Activated T-cell treated with anti-CD3 and anti-CD28 coated beads, Interleukin-2, amount 50 U/mL, for 4 hours (primary cell): Measurements from ENCODE around the gene GRIA4. TPM values are rescaled to one million over a fixed set of nuclear protein-coding genes. Genes with fewer than 3 reads are reported as not detected.

ENCODE experiments used
- ATAC-seq, 2 donors: fragments of 200-7000 bp; cut with Tn5 transposase; one replicate each; pipeline ENCODE4 v1.10.0; 2021
- DNase-seq: peaks from one replicate; pipeline ENCODE4 v3.0.0-alpha.2; 2020
- H3K27me3 Mint-ChIP-seq: one replicate; pipeline ENCODE4 v1.8.0; 2021; ENCODE audit warnings: low read depth, mixed read lengths
- H3K36me3 Mint-ChIP-seq: one replicate; pipeline ENCODE4 v1.8.0; 2022; ENCODE audit warnings: mixed read lengths; ENCODE audit not compliant: insufficient read depth
- H3K4me1 Mint-ChIP-seq: one replicate; pipeline ENCODE4 v1.8.0; 2021; ENCODE audit warnings: low read depth, mixed read lengths
- H3K4me3 Mint-ChIP-seq: one replicate; pipeline ENCODE4 v1.8.0; 2021; ENCODE audit warnings: mild to moderate bottlenecking, moderate library complexity, mixed read lengths
- H3K9me3 Mint-ChIP-seq: one replicate; pipeline ENCODE4 v1.8.0; 2021; ENCODE audit warnings: mixed read lengths
- total RNA-seq, 3 donors: library from RNA; stranded (reverse); gene quantifications; one replicate each; pipeline ENCODE4 v1.2.1, GENCODE V29; 2021

Gene GRIA4
- total RNA-seq, 3 donors from 2014 or later: not detected

DNA sequence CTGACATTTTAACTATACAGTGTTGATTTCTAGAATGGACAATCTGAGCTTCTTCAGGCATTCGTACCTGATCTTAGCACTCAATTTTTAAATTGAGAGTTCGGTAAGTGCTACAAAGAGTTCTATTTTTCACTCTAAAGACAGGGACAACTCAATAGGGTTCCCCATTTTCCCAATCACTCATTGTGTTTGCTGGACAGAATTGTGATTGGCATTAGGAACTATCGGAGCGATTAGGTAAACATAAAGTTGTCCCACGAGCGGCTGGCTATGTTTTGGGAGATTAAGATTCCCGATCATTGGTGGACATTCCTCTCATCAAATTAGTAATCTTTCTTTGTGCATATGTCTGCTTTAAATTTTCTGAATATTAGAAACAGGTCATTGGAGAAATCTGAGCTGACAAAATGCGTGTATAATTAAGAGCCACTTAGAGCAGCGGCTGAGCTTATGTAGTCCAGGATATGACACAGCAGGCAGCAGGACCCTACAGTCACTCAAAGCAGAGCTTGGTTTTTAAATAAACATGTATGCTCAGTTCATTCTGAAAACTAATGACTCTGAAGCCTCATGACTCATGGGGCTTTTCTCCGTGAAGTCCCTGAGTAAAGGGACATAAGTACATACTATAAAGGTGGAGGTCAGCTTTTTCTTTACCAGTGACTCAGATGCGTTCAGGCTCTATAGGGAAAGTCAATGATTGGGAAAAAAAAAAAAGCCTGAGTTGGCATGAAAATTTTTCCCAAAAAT is 109.4 kb downstream of the GRIA4 start:
- Mint-ChIP-seq H3K4me1 (no peaks in the 10 kb centered on the region), H3K27me3 (no peaks in the 10 kb centered on the region), H3K4me3 (no peak overlapping the region), H3K9me3 (no peaks in the 10 kb centered on the region), H3K36me3 (no peaks in the 10 kb centered on the region)
- DNase-seq (no peak), ATAC-seq (peak in 1 of 2 donors; percentile 25)

GRCh38 chr11:105720096-105720495 is 110.2 kb downstream of the GRIA4 start:
- ATAC-seq (no peak), DNase-seq (no peak)
- Mint-ChIP-seq H3K4me3 (no peak overlapping the region), H3K4me1 (no peaks in the 10 kb centered on the region), H3K9me3 (no peaks in the 10 kb centered on the region), H3K27me3 (no peaks in the 10 kb centered on the region), H3K36me3 (no peaks in the 10 kb centered on the region)

DNA sequence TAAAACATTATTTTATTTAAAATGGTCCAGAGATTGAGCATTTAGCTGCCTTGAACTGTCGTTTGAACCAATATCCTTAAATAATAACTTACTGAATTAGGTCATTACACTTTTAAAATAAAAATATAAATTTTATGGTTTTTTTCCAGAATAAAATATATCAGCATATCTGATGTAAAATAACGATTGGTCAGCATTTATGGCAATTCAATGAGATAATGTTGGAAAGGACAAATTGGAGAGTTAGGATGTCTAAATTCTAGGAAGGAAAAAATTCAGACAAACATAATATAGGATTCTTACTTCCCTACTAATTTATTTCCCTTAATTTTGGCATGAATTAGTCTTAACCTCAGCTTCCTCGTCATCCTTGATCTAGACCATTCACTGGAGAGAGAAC is 113.4 kb downstream of the GRIA4 start:
- Mint-ChIP-seq H3K4me1 (no peaks in the 10 kb centered on the region), H3K27me3 (no peaks in the 10 kb centered on the region), H3K36me3 (no peaks in the 10 kb centered on the region), H3K9me3 (peaks cover 4% of the 10 kb centered on the region), H3K4me3 (no peak overlapping the region)
- DNase-seq: no peak
- ATAC-seq: no peak

- peaks cover 6% of the 10 kb centered on the region for H3K9me3 Mint-ChIP-seq
- no peak overlapping the region for H3K4me3 Mint-ChIP-seq
- H3K4me1 Mint-ChIP-seq: no peaks in the 10 kb centered on the region
- no peak for DNase-seq
- H3K27me3 Mint-ChIP-seq: no peaks in the 10 kb centered on the region
- no peaks in the 10 kb centered on the region for H3K36me3 Mint-ChIP-seq
- ATAC-seq: no peak
Observed at GRCh38 chr11:105732611-105733010, 122.7 kb downstream of the GRIA4 start.

- Mint-ChIP-seq H3K9me3 (no peaks in the 10 kb centered on the region), H3K36me3 (no peaks in the 10 kb centered on the region), H3K4me1 (no peaks in the 10 kb centered on the region), H3K27me3 (no peaks in the 10 kb centered on the region), H3K4me3 (no peak overlapping the region)
- ATAC-seq (no peak), DNase-seq (no peak)
Observed at GRCh38 chr11:105734426-105734825, 124.6 kb downstream of the GRIA4 start.

DNA sequence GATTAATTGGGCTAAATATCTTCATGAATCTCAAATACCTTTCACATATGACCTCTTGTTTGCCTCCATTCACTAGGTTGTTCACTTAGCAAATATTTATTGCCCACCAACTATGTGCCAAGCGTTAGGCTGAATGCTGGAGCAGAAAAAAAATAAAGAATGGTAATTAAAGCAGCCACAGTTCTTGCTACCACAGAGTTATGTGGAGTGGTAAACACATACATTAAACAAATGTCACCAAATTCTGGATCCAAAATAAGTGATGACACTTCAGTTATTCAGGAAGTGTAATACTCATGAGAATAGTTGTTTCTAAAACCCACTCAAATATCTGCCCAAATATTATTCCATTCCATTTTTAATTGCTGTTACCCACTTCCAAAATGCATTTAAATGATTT is 128.4 kb downstream of the GRIA4 start:
- H3K27me3 Mint-ChIP-seq: no peaks in the 10 kb centered on the region
- DNase-seq (no peak), ATAC-seq (no peak)
- no peaks in the 10 kb centered on the region for H3K4me1 Mint-ChIP-seq
- H3K36me3 Mint-ChIP-seq: no peaks in the 10 kb centered on the region
- no peak overlapping the region for H3K4me3 Mint-ChIP-seq
- no peaks in the 10 kb centered on the region for H3K9me3 Mint-ChIP-seq

DNA sequence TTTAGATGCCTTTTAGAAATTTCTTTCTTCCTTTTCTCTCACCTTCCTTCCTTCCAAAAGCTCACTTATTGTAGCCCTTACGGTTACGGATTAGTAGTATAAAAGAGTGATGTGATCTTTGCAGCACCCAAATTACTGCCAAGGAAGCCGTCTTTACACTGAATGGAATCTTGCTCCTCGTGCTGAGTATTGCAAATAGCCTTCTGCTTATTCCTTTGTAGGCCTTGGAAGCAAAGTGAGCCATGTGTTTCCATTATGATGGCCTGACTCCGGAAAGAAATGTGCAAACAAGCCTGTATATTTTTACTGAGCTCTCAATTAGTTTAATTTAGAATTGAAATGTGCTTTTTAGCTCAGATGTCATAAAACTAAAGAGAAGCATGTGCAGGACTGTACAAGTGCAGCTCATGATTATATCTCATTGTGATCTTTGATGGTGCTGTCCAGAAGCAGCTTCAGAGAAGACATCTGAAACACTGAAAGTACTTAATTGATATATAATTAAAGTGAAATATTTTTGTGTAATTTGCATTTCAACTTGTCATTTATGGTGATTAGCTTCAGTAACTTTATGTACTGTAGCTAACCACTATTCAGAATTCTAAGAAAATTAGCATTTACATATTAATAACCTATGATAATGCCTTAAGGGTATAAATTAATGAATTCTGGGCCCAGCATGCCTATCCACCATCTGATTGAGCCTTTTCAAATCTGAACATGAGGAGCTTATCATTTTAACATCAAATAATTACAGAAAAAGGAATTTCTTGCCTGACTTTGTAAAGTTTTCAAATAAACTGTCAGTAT is 129.3 kb downstream of the GRIA4 start:
- DNase-seq (no peak), ATAC-seq (no peak)
- Mint-ChIP-seq H3K4me3 (no peak overlapping the region), H3K4me1 (no peaks in the 10 kb centered on the region), H3K9me3 (no peaks in the 10 kb centered on the region), H3K36me3 (no peaks in the 10 kb centered on the region), H3K27me3 (no peaks in the 10 kb centered on the region)

DNA sequence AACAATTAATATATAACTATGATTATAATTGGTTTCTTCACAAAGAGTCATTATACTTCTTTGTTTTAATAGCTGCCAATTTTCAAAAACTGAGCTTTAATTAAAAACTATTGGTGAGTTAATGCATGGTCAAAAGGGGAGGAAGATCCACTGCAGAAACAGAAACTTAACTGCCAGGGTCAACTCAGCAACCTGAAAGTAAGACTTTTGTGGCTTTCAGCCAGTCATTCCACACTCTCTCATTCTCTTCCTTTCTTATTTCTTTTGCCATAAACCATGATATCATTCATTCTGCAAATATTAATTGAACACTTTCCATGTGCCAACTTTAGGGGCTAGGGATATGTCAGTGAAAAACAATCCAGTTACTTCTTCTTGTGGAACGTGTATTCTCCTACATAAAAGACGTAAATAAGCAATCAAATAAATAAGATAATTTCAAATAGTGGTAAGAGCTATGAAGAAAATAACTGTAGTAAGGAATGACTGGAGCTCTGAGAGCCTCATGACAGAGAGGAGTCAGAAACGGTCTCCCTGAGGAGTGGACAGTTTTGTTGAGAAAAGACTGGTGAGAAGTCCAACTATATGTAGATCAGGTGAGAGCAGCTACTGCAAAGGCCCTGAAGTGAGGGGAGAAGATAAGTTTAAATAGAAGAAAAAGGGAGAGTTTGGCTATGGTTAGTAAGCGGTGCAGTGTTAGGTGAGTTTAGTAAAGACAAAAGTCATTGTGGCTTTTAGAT is 130.5 kb downstream of the GRIA4 start:
- DNase-seq: no peak
- no peaks in the 10 kb centered on the region for H3K27me3 Mint-ChIP-seq
- no peak for ATAC-seq
- no peaks in the 10 kb centered on the region for H3K4me1 Mint-ChIP-seq
- H3K9me3 Mint-ChIP-seq: no peaks in the 10 kb centered on the region
- no peaks in the 10 kb centered on the region for H3K36me3 Mint-ChIP-seq
- H3K4me3 Mint-ChIP-seq: no peak overlapping the region

GRCh38 chr11:105741488-105742020 is 131.7 kb downstream of the GRIA4 start:
- Mint-ChIP-seq H3K36me3 (no peaks in the 10 kb centered on the region), H3K27me3 (no peaks in the 10 kb centered on the region), H3K4me1 (no peaks in the 10 kb centered on the region), H3K9me3 (no peaks in the 10 kb centered on the region), H3K4me3 (no peak overlapping the region)
- no peak for ATAC-seq
- DNase-seq: no peak

- ATAC-seq (no peak), DNase-seq (no peak)
- no peaks in the 10 kb centered on the region for H3K36me3 Mint-ChIP-seq
- H3K27me3 Mint-ChIP-seq: no peaks in the 10 kb centered on the region
- no peaks in the 10 kb centered on the region for H3K9me3 Mint-ChIP-seq
- H3K4me3 Mint-ChIP-seq: no peak overlapping the region
- H3K4me1 Mint-ChIP-seq: no peaks in the 10 kb centered on the region
Observed at GRCh38 chr11:105754260-105754659, 144.4 kb downstream of the GRIA4 start.

DNA sequence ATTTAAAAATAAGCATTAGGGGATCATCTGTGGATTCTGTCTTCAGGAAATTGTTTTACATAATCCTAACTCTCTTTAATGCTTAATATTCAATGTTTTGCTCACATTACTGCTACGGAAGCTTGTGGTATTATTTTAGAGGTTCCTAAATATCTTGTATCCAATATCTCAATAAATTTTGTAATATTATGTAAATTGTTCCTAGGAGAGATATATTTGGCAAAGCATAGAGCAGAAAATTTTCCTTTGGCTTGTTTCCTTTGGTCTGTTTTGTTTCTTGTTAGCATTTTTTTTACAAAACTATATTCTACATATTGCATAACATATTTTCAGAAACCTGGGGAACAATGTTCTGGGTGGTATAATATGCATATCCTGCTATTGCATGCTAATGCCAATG is 144.8 kb downstream of the GRIA4 start:
- Mint-ChIP-seq H3K9me3 (no peaks in the 10 kb centered on the region), H3K36me3 (no peaks in the 10 kb centered on the region)

GRCh38 chr11:105757107-105757506 is 147.2 kb downstream of the GRIA4 start:
- Mint-ChIP-seq H3K9me3 (no peaks in the 10 kb centered on the region), H3K27me3 (no peaks in the 10 kb centered on the region), H3K4me3 (no peak overlapping the region), H3K4me1 (no peaks in the 10 kb centered on the region), H3K36me3 (no peaks in the 10 kb centered on the region)
- ATAC-seq (no peak), DNase-seq (no peak)

More for the DNA sequence above, 144.8 kb downstream of the GRIA4 start:
- no peaks in the 10 kb centered on the region for H3K4me1 Mint-ChIP-seq
- H3K27me3 Mint-ChIP-seq: no peaks in the 10 kb centered on the region
- H3K4me3 Mint-ChIP-seq: no peak overlapping the region
- DNase-seq: no peak
- ATAC-seq: no peak

- no peaks in the 10 kb centered on the region for H3K4me1 Mint-ChIP-seq
- no peaks in the 10 kb centered on the region for H3K9me3 Mint-ChIP-seq
- no peak for DNase-seq
- no peak overlapping the region for H3K4me3 Mint-ChIP-seq
- H3K36me3 Mint-ChIP-seq: no peaks in the 10 kb centered on the region
- no peak for ATAC-seq
- peaks cover 4% of the 10 kb centered on the region for H3K27me3 Mint-ChIP-seq
Observed at GRCh38 chr11:105763594-105763993, 153.7 kb downstream of the GRIA4 start.

GRCh38 chr11:105767931-105768330 is 158.1 kb downstream of the GRIA4 start:
- Mint-ChIP-seq H3K27me3 (peaks cover 4% of the 10 kb centered on the region), H3K36me3 (no peaks in the 10 kb centered on the region), H3K4me3 (no peak overlapping the region), H3K4me1 (no peaks in the 10 kb centered on the region), H3K9me3 (no peaks in the 10 kb centered on the region)
- no peak for DNase-seq
- no peak for ATAC-seq
